ENCODE results near the gene ZNF672. TPM values are rescaled to one million over a fixed set of nuclear protein-coding genes. Genes with fewer than 3 reads are reported as not detected.

Gene ZNF672
- total and polyA plus RNA-seq, 2 of the 13 experiments (the other 11 are each of a cell fraction or from before 2014, with no cell fraction given) = 17.2 to 22.9 TPM

DNA sequence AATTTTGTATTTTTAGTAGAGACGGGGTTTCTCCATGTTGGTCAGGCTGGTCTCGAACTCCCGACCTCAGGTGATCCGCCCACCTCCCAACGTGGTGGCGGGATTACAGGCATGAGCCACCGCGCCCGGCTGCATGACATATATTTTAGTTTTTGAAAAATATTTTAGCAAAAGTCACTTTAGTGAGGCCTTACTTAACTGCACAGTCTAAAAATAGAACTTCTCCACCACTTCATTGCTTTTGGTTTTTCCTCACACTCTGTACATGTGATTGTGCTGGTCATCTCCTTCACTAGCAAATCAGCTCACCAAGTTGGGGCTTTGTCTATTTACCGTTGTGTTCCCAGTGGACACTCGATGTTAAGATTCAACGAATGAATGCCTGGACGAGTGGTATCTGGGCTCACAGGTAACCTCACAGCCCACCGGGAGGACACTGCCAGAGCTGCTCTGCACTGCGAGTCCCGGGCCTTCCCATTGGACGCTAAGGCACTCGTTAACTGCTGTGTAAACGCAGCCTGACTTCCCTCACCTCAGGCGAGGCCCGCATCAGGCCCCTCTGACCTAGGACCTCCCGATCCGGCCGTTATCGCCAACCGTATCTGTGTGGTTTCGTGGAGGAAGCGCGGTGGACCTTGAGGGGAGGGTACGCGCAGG, 34.9 kb downstream of the ZNF672 start (continued):
- TF ChIP-seq ZNF546 (CRISPR knock-in tag; conservative IDR thresholded peaks at IDR 0.05) (no peak), SP1 (IDR thresholded peaks at IDR 0.05) (no peak), SP1 (CRISPR knock-in tag; IDR thresholded peaks at IDR 0.05) (0 out of 2 replicates have a peak, but pooled peaks have one; percentile 1), BATF2 (CRISPR knock-in tag; IDR thresholded peaks at IDR 0.05) (0 out of 2 replicates have a peak, but pooled peaks have one; percentile 9), ATF2 (CRISPR knock-in tag; IDR thresholded peaks at IDR 0.05) (no peak), HNRNPK (IDR thresholded peaks at IDR 0.05; ENCODE audit: low read depth, low read length, poor library complexity, severe bottlenecking) (no peak), RORA (CRISPR knock-in tag; IDR thresholded peaks at IDR 0.05) (no peak), FOXC1 (CRISPR knock-in tag; IDR thresholded peaks at IDR 0.05; ENCODE audit: borderline replicate concordance) (no peak), TCF7L2 (IDR thresholded peaks at IDR 0.05; ENCODE audit: low read depth, low read length) (no peak), ATF5 (CRISPR knock-in tag; IDR thresholded peaks at IDR 0.05; ENCODE audit: low read depth) (no peak), RBM22 (optimal IDR thresholded peaks at IDR 0.05; ENCODE audit: low read length) (no peak), XBP1 (CRISPR knock-in tag; IDR thresholded peaks at IDR 0.05) (no peak), USF2 (IDR thresholded peaks at IDR 0.05; ENCODE audit: low read depth, low read length) (no peak), USF2 (CRISPR knock-in tag; IDR thresholded peaks at IDR 0.05; ENCODE audit: borderline replicate concordance) (0 out of 2 replicates have a peak, but pooled peaks have one; percentile 14), ZNF713 (CRISPR knock-in tag; IDR thresholded peaks at IDR 0.05) (no peak), ZBTB8A (CRISPR knock-in tag; IDR thresholded peaks at IDR 0.05; ENCODE audit: borderline replicate concordance, low read depth) (no peak), ZNF225 (CRISPR knock-in tag; IDR thresholded peaks at IDR 0.05) (0 out of 2 replicates have a peak, but pooled peaks have one; percentile 16), PAX8 (CRISPR knock-in tag; IDR thresholded peaks at IDR 0.05; ENCODE audit: borderline replicate concordance) (no peak; the same call in 1 of the 2 replicates), ZNF275 (CRISPR knock-in tag; IDR thresholded peaks at IDR 0.05; ENCODE audit: borderline replicate concordance) (no peak)
- TF ChIP-seq, protein P1, sequence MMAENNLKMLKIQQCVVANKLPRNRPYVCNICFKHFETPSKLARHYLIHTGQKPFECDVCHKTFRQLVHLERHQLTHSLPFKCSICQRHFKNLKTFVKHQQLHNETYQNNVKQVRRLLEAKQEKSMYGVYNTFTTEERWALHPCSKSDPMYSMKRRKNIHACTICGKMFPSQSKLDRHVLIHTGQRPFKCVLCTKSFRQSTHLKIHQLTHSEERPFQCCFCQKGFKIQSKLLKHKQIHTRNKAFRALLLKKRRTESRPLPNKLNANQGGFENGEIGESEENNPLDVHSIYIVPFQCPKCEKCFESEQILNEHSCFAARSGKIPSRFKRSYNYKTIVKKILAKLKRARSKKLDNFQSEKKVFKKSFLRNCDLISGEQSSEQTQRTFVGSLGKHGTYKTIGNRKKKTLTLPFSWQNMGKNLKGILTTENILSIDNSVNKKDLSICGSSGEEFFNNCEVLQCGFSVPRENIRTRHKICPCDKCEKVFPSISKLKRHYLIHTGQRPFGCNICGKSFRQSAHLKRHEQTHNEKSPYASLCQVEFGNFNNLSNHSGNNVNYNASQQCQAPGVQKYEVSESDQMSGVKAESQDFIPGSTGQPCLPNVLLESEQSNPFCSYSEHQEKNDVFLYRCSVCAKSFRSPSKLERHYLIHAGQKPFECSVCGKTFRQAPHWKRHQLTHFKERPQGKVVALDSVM (CRISPR knock-in tag; IDR thresholded peaks at IDR 0.05) = no peak

Data from HepG2 (cell line).